HepG2 (cell line): Measurements from ENCODE around the gene CEBPB. TPM values are rescaled to one million over a fixed set of nuclear protein-coding genes. Genes with fewer than 3 reads are reported as not detected.
A peak's percentile ranks its signal among the peaks of the same experiment; 100 is the strongest.

ENCODE experiments used
- ARHGAP35 ChIP-seq: sonication (generic); formaldehyde crosslinking; IDR thresholded peaks from 2 replicates; pipeline ENCODE4 v1.9.0; 2022; ENCODE audit warnings: mild to moderate bottlenecking, inconsistent platforms, moderate library complexity, missing genetic modification reagents, borderline replicate concordance
- HCFC1 ChIP-seq: fragments of 150-350 bp; IDR thresholded peaks from 2 replicates; pipeline ENCODE4 v1.6.1; 2014; ENCODE audit warnings: low read depth, low read length
- ISX ChIP-seq: sonication (generic); formaldehyde crosslinking; conservative IDR thresholded peaks from 2 replicates; pipeline ENCODE4 v1.5.0; 2020; ENCODE audit warnings: missing genetic modification reagents
- KLF6 ChIP-seq: IDR thresholded peaks from 2 replicates; pipeline ENCODE4 v1.8.0; 2016; ENCODE audit warnings: missing biosample characterization, missing genetic modification reagents
- PAF1 ChIP-seq: IDR thresholded peaks from 2 replicates; pipeline ENCODE4 v1.6.1; 2016; ENCODE audit warnings: missing genetic modification reagents, missing compliant biosample characterization
- REXO4 ChIP-seq: sonication (generic); formaldehyde crosslinking; IDR thresholded peaks from 2 replicates; pipeline ENCODE4 v1.8.0; 2022; ENCODE audit warnings: missing genetic modification reagents, mild to moderate bottlenecking, borderline replicate concordance
- SRY ChIP-seq: sonication (generic); formaldehyde crosslinking; IDR thresholded peaks from 2 replicates; pipeline ENCODE4 v1.8.0; 2022; ENCODE audit warnings: mild to moderate bottlenecking, missing genetic modification reagents
- UBTF ChIP-seq: sonication (generic); formaldehyde crosslinking; IDR thresholded peaks from 2 replicates; pipeline ENCODE4 v1.4.0; 2020; ENCODE audit warnings: mild to moderate bottlenecking, missing genetic modification reagents
- ZBTB26 ChIP-seq: IDR thresholded peaks from 2 replicates; pipeline ENCODE4 v1.6.1; 2016; ENCODE audit warnings: missing compliant biosample characterization, missing genetic modification reagents, borderline replicate concordance
- ZBTB4 ChIP-seq: sonication (generic); formaldehyde crosslinking; IDR thresholded peaks from 2 replicates; pipeline ENCODE4 v1.4.0; 2020; ENCODE audit warnings: missing genetic modification reagents, mild to moderate bottlenecking, borderline replicate concordance
- ZC3H13 ChIP-seq: sonication (generic); formaldehyde crosslinking; IDR thresholded peaks from 2 replicates; pipeline ENCODE4 v1.8.1; 2023; ENCODE audit warnings: mild to moderate bottlenecking, missing genetic modification reagents, moderate library complexity
- ZFP90 ChIP-seq: sonication (generic); formaldehyde crosslinking; IDR thresholded peaks from 2 replicates; pipeline ENCODE4 v1.8.0; 2022; ENCODE audit warnings: missing genetic modification reagents, mild to moderate bottlenecking, inconsistent platforms, borderline replicate concordance
- ZNF333 ChIP-seq: sonication (generic); formaldehyde crosslinking; IDR thresholded peaks from 2 replicates; pipeline ENCODE4 v1.4.0; 2020; ENCODE audit warnings: mild to moderate bottlenecking, missing genetic modification reagents, borderline replicate concordance
- ZNF629 ChIP-seq: sonication (generic); formaldehyde crosslinking; conservative IDR thresholded peaks from 2 replicates; pipeline ENCODE4 v1.5.0; 2020; ENCODE audit warnings: missing genetic modification reagents
- ZNF737 ChIP-seq: sonication (generic); formaldehyde crosslinking; IDR thresholded peaks from 2 replicates; pipeline ENCODE4 v1.5.0; 2020; ENCODE audit warnings: missing genetic modification reagents, mild to moderate bottlenecking, borderline replicate concordance
- polyA plus RNA-seq, 8 experiments: library from polyadenylated mRNA; depleted of rRNA in 3 of 8; stranded (reverse) in 7 of 8; unstranded in 1 of 8; fragments of >200 nt; fragmentation: Illumina TruSeq in 4 of 8; extraction: Trizol in 4 of 8; gene quantifications; 2 replicates each; pipeline versions ENCODE4 v1.2.1 to v1.2.3, GENCODE V29; 2011 to 2016; ENCODE audit warnings: low read depth in 4 of 8, missing spikeins in 1 of 8, mixed read lengths in 1 of 8; ENCODE audit not compliant: insufficient read depth in 1 of 8
- total RNA-seq, 5 experiments: library from RNA; depleted of rRNA; stranded (reverse); fragments of >200 nt; fragmentation: Illumina TruSeq; extraction: Trizol; gene quantifications; 2 replicates each; pipeline ENCODE4 v1.2.3, GENCODE V29; 2016; ENCODE audit warnings: low read depth in 1 of 5
- TF ChIP-seq, protein P1 (sequence below): IDR thresholded peaks from 2 replicates; pipeline ENCODE4 v1.6.1; 2012; ENCODE audit warnings: inconsistent platforms
- TF ChIP-seq, protein P2 (sequence below), 2 experiments: sonication (generic) in 1 of 2; formaldehyde crosslinking in 1 of 2; IDR thresholded peaks; 2 replicates each; pipeline versions ENCODE4 v1.4.0 to v1.6.1; 2016 to 2020; ENCODE audit warnings: borderline replicate concordance in 1 of 2, low read depth in 1 of 2, mild to moderate bottlenecking in 1 of 2, missing genetic modification reagents in 1 of 2

Gene CEBPB
- total and polyA plus RNA-seq, 2 of the 13 experiments (the other 11 are each of a cell fraction or from before 2014, with no cell fraction given) = 18.5 to 28.2 TPM

- TF ChIP-seq UBTF (peak; percentile 18; the same call in 1 of the 2 replicates), ZBTB26 (CRISPR knock-in tag) (peak; percentile 37; the same call in 1 of the 2 replicates), ZNF333 (CRISPR knock-in tag) (no peak), ARHGAP35 (CRISPR knock-in tag) (no peak), PAF1 (CRISPR knock-in tag) (peak; percentile 39), ZFP90 (CRISPR knock-in tag) (no peak; the same call in 1 of the 2 replicates), HCFC1 (no peak), KLF6 (CRISPR knock-in tag) (peak; percentile 8; the same call in 1 of the 2 replicates), SRY (CRISPR knock-in tag) (no peak), ISX (CRISPR knock-in tag) (no peak), ZNF629 (CRISPR knock-in tag) (peak; percentile 86), ZNF737 (CRISPR knock-in tag) (0 out of 2 replicates have a peak, but pooled peaks have one; percentile 68), ZBTB4 (CRISPR knock-in tag) (no peak), ZC3H13 (CRISPR knock-in tag) (peak; percentile 95), REXO4 (CRISPR knock-in tag) (no peak)
- TF ChIP-seq, protein P1, sequence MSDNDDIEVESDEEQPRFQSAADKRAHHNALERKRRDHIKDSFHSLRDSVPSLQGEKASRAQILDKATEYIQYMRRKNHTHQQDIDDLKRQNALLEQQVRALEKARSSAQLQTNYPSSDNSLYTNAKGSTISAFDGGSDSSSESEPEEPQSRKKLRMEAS = no peak
- TF ChIP-seq, protein P2, sequence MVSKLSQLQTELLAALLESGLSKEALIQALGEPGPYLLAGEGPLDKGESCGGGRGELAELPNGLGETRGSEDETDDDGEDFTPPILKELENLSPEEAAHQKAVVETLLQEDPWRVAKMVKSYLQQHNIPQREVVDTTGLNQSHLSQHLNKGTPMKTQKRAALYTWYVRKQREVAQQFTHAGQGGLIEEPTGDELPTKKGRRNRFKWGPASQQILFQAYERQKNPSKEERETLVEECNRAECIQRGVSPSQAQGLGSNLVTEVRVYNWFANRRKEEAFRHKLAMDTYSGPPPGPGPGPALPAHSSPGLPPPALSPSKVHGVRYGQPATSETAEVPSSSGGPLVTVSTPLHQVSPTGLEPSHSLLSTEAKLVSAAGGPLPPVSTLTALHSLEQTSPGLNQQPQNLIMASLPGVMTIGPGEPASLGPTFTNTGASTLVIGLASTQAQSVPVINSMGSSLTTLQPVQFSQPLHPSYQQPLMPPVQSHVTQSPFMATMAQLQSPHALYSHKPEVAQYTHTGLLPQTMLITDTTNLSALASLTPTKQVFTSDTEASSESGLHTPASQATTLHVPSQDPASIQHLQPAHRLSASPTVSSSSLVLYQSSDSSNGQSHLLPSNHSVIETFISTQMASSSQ (IDR thresholded peaks at IDR 0.05; ENCODE audit: low read depth) = no peak
- TF ChIP-seq, protein P2 (CRISPR knock-in tag; IDR thresholded peaks at IDR 0.05; ENCODE audit: borderline replicate concordance) = 0 out of 2 replicates have a peak, but pooled peaks have one; percentile 24
Measured at GRCh38 chr20:50194422-50194830, 3.8 kb downstream of the CEBPB start (continued).
